ENCODE measurements around the gene TMEM72. TPM values are rescaled to one million over a fixed set of nuclear protein-coding genes. Genes with fewer than 3 reads are reported as not detected.

Gene TMEM72
- total RNA-seq, 2 donors from 2014 or later = not detected

DNA sequence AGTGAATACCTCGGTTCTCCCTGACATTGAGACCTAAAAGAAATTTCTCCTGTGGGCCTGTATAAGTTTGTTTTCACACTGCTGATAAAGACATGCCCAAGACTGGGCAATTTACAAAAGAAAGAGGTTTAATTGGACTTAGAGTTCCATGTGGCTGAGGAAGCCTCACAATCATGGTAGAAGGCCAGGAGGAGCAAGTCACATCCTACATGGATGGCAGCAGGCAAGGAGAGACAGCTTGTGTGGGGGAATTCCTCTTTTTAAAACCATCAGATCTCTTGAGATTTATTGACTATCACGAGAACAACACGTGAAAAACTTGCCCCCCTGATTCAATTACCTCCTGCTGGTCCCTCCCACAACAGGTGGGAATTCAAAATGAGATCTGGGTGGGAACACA lies 6.7 kb downstream of the TMEM72 start:
- Histone ChIP-seq H3K27ac (no peak overlapping the region), H3K27me3 (replicated peaks; ENCODE audit: insufficient read depth) (no peaks in the 10 kb centered on the region), H3K4me1 (ENCODE audit: control insufficient read depth in 1 of 2, low read depth in 2 of 2) (no peaks in the 10 kb centered on the region), H3K4me3 (no peak overlapping the region), H3K9me3 (no peaks in the 10 kb centered on the region), H3K36me3 (no peaks in the 10 kb centered on the region)
- ATAC-seq (ENCODE audit: insufficient number of reproducible peaks, low FRiP score, low read depth) = no peak
- TF ChIP-seq, protein P1, sequence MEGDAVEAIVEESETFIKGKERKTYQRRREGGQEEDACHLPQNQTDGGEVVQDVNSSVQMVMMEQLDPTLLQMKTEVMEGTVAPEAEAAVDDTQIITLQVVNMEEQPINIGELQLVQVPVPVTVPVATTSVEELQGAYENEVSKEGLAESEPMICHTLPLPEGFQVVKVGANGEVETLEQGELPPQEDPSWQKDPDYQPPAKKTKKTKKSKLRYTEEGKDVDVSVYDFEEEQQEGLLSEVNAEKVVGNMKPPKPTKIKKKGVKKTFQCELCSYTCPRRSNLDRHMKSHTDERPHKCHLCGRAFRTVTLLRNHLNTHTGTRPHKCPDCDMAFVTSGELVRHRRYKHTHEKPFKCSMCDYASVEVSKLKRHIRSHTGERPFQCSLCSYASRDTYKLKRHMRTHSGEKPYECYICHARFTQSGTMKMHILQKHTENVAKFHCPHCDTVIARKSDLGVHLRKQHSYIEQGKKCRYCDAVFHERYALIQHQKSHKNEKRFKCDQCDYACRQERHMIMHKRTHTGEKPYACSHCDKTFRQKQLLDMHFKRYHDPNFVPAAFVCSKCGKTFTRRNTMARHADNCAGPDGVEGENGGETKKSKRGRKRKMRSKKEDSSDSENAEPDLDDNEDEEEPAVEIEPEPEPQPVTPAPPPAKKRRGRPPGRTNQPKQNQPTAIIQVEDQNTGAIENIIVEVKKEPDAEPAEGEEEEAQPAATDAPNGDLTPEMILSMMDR (IDR thresholded peaks at IDR 0.05) = no peak
- DNase-seq (ENCODE audit: low spot score) = no peak

DNA sequence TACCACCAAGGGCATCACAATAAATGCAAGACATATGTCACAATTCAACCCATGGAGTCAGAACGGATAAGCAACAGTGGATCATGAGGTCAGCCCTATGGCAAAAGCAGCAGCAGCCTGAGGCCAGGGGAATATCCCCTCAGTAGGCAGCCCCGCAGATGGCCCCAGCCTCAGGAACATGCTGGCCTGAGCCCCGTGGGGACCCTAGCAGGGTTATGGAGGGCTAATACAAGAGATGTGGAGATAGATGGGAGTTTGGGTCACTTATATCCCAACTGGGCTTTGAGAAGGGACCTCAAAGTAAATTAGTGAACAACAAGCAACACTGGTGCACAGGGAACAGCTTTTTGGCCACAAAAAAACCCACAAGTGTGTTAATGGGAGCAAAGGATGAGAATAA lies 9.1 kb downstream of the TMEM72 start:
- H3K4me1 ChIP-seq (ENCODE audit: control insufficient read depth in 1 of 2, low read depth in 2 of 2) = no peaks in the 10 kb centered on the region
- DNase-seq (ENCODE audit: low spot score) (no peak), ATAC-seq (ENCODE audit: insufficient number of reproducible peaks, low FRiP score, low read depth) (no peak)
- TF ChIP-seq, protein P1 (IDR thresholded peaks at IDR 0.05) = no peak
- H3K4me3 ChIP-seq = no peak overlapping the region
- no peaks in the 10 kb centered on the region for H3K36me3 ChIP-seq
- H3K27me3 ChIP-seq (replicated peaks; ENCODE audit: insufficient read depth) = no peaks in the 10 kb centered on the region
- no peaks in the 10 kb centered on the region for H3K9me3 ChIP-seq
- H3K27ac ChIP-seq = no peak overlapping the region

DNA sequence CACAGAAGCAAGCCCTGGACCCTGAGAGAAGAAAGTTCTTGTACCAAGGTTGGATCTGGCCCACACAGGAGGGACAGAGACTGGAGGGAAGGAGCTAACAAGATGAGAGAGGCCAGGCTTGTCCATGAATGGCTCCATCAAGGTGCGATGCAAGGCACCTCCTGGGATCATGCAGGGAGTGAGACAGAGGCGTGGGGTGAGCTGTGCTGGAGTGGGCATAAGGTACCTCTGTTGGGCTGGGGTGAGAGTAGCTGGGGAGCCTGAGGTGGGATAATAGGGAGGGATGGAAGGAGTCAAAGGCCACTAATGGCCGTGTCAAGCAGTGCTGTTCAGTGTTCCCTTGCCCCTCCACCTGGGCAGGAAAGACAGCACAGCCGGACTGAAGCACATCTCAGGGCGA lies 9.9 kb downstream of the TMEM72 start:
- TF ChIP-seq, protein P1 (IDR thresholded peaks at IDR 0.05) = no peak
- no peak for DNase-seq (ENCODE audit: low spot score)
- Histone ChIP-seq H3K4me1 (ENCODE audit: control insufficient read depth in 1 of 2, low read depth in 2 of 2) (no peaks in the 10 kb centered on the region), H3K27me3 (replicated peaks; ENCODE audit: insufficient read depth) (no peaks in the 10 kb centered on the region), H3K4me3 (no peak overlapping the region), H3K36me3 (no peaks in the 10 kb centered on the region), H3K27ac (no peak overlapping the region), H3K9me3 (no peaks in the 10 kb centered on the region)
- ATAC-seq (ENCODE audit: insufficient number of reproducible peaks, low FRiP score, low read depth) = no peak

DNA sequence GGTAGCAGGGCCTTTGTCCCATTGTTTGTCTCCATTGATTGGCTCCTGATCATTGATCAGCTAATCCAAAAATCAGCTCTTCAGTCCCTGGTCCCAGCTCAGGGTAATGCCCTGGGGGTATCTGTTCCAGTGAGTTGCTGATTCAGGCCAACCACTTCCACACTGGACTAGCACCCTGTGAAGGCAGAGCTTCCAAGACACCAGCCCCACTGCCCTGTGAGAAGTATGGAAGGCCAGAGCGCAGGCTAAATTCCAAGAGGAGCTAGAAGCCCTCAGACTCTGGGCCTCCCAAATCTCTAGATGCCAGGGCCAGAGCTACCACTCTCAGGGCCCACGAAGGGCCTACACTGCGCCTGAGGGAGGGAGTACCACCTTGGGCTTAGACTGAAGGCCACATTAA lies 10.4 kb downstream of the TMEM72 start:
- TF ChIP-seq, protein P1 (IDR thresholded peaks at IDR 0.05) = no peak
- H3K36me3 ChIP-seq = no peaks in the 10 kb centered on the region
- no peak for DNase-seq (ENCODE audit: low spot score)
- no peaks in the 10 kb centered on the region for H3K27me3 ChIP-seq (replicated peaks; ENCODE audit: insufficient read depth)
- H3K27ac ChIP-seq = no peak overlapping the region
- H3K9me3 ChIP-seq = no peaks in the 10 kb centered on the region
- no peak overlapping the region for H3K4me3 ChIP-seq
- no peak for ATAC-seq (ENCODE audit: insufficient number of reproducible peaks, low FRiP score, low read depth)
- no peaks in the 10 kb centered on the region for H3K4me1 ChIP-seq (ENCODE audit: control insufficient read depth in 1 of 2, low read depth in 2 of 2)

DNA sequence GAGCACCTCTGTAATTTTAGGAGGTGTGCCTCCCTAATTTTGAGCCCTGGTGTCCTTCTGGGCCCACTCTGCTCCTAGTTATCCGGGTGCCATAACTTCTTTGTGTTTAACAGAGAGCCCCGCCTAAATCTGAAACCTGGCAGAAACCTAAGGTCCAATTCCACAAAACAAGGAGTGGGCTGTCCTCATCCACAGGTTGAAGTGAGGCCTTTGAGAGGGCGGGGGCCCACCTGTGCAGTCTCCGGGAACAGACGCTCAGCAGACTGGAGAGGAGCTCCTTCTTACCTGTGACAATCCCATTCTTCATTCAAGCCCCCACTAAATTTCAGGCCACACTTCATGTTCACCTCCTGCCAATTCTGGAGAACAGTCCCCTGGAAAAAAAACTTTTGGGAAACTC lies 10.9 kb downstream of the TMEM72 start:
- no peak overlapping the region for H3K4me3 ChIP-seq
- DNase-seq (ENCODE audit: low spot score) (no peak), ATAC-seq (ENCODE audit: insufficient number of reproducible peaks, low FRiP score, low read depth) (no peak)
- H3K36me3 ChIP-seq = no peaks in the 10 kb centered on the region
- H3K4me1 ChIP-seq (ENCODE audit: control insufficient read depth in 1 of 2, low read depth in 2 of 2) = no peaks in the 10 kb centered on the region
- no peaks in the 10 kb centered on the region for H3K9me3 ChIP-seq
- TF ChIP-seq, protein P1 (IDR thresholded peaks at IDR 0.05) = no peak
- H3K27me3 ChIP-seq (replicated peaks; ENCODE audit: insufficient read depth) = no peaks in the 10 kb centered on the region
- H3K27ac ChIP-seq = no peak overlapping the region
